Endometrium (tissue), 2 donors: ENCODE measurements around the gene ME1.
"Not testable (repeated sequence)": the region's sequence is repeated elsewhere in the genome, so short reads cannot be mapped to it uniquely, and the experiment has no call there.

Source experiments
- FAIRE-seq: peaks from 2 replicates; lab custom pipeline; 2012; peaks lifted over from hg19 to GRCh38; lab: Jason Lieb, UNC
- donor health status: control.
- donor health status: control.

ME1 gene

GRCh38 chr6:83256719-83257118, 174.1 kb downstream of the ME1 start:
- FAIRE-seq, result not testable (repeated sequence)

- FAIRE-seq, result no peak
These were observed 178.1 kb downstream of the ME1 start for GRCh38 chr6:83252719-83253118.

- FAIRE-seq, result no peak
These were observed 180.6 kb downstream of the ME1 start for GRCh38 chr6:83250235-83250634.

GRCh38 chr6:83247471-83247870, 183.4 kb downstream of the ME1 start:
- FAIRE-seq, result no peak

- no peak for FAIRE-seq
These were observed 199.7 kb downstream of the ME1 start for GRCh38 chr6:83231146-83231545.

- FAIRE-seq, result no peak
These were observed 204.3 kb downstream of the ME1 start for GRCh38 chr6:83226517-83226916.

- FAIRE-seq, result peak; percentile 79
These were observed 208.9 kb downstream of the ME1 start for GRCh38 chr6:83221889-83222479.

GRCh38 chr6:83221276-83221675, 209.6 kb downstream of the ME1 start:
- FAIRE-seq, result no peak

- FAIRE-seq, result no peak
These were observed 210.7 kb downstream of the ME1 start for GRCh38 chr6:83220121-83220520.

GRCh38 chr6:83218646-83219045, 212.2 kb downstream of the ME1 start:
- no peak for FAIRE-seq

GRCh38 chr6:83216806-83217205, 214.0 kb downstream of the ME1 start:
- FAIRE-seq, result no peak

- peak; percentile 82 for FAIRE-seq
These were observed 215.5 kb downstream of the ME1 start for GRCh38 chr6:83215131-83216047.

- no peak for FAIRE-seq
These were observed 228.8 kb downstream of the ME1 start for GRCh38 chr6:83202031-83202430.

- FAIRE-seq, result no peak
These were observed 231.0 kb downstream of the ME1 start for GRCh38 chr6:83199863-83200225.

- FAIRE-seq, result no peak
These were observed 231.5 kb downstream of the ME1 start for GRCh38 chr6:83199173-83199862.

GRCh38 chr6:83198486-83199172, 232.2 kb downstream of the ME1 start:
- FAIRE-seq, result no peak

- FAIRE-seq, result no peak
These were observed 236.9 kb downstream of the ME1 start for GRCh38 chr6:83193747-83194566.

- no peak for FAIRE-seq
These were observed 237.7 kb downstream of the ME1 start, which contains the start of the genes PGM3 and RWDD2A for GRCh38 chr6:83192871-83193746. TSS of gene PGM3 (minus strand) at chr6:83193265. CDS start at chr6:83191012, 2,253 bp downstream. TSS of gene RWDD2A (plus strand) at chr6:83193357. CDS start at chr6:83194452, 1,095 bp downstream.

GRCh38 chr6:83192456-83192855, 238.4 kb downstream of the ME1 start:
- FAIRE-seq, result no peak

- not testable (repeated sequence) for FAIRE-seq
These were observed 238.9 kb downstream of the ME1 start for GRCh38 chr6:83191974-83192373.
